Gastroesophageal sphincter (tissue), 4 donors: Measurements from ENCODE around the gene LGMN. TPM values are rescaled to one million over a fixed set of nuclear protein-coding genes. Genes with fewer than 3 reads are reported as not detected.
A peak's percentile ranks its signal among the peaks of the same experiment; 100 is the strongest.
"Not testable (repeated sequence)": the region's sequence is repeated elsewhere in the genome, so short reads cannot be mapped to it uniquely, and the experiment has no call there.

Source experiments
- ATAC-seq: fragments of 150-250 bp; one replicate; pipeline ENCODE4 v1.9.1; 2016; ENCODE audit warnings: mild to moderate bottlenecking, moderate library complexity
- H3K27ac ChIP-seq, 4 donors: fragments of 200-600 bp; sonication (generic) in 3 of 4; 1 replicate in 3 of 4; 2 replicates in 1 of 4; pipeline ENCODE4 v1.5.1; 2016 to 2019
- H3K27me3 ChIP-seq: fragments of 200-600 bp; sonication (generic); one replicate; pipeline ENCODE4 v1.5.1; 2019
- H3K36me3 ChIP-seq, 2 donors: fragments of 200-600 bp; sonication (generic); one replicate each; pipeline ENCODE4 v1.5.1; 2019; ENCODE audit warnings: control low read depth in 1 of 2
- H3K4me1 ChIP-seq, 3 donors: fragments of 200-600 bp; sonication (generic); 1 replicate in 2 of 3; 2 replicates in 1 of 3; pipeline ENCODE4 v1.5.1; 2016 to 2019; ENCODE audit warnings: control low read depth in 2 of 3
- H3K4me3 ChIP-seq, 2 donors: fragments of 200-600 bp; sonication (generic); one replicate each; pipeline ENCODE4 v1.5.1; 2019; ENCODE audit warnings: mild to moderate bottlenecking in 1 of 2, moderate library complexity in 1 of 2
- H3K9me3 ChIP-seq, 3 donors: fragments of 200-600 bp; sonication (generic); one replicate each; pipeline ENCODE4 v1.5.1; 2017 to 2019; ENCODE audit warnings: control low read depth in 2 of 3
- EP300 ChIP-seq: sonication (generic); formaldehyde crosslinking; IDR thresholded peaks from one replicate; pipeline ENCODE4 v1.6.1; 2017; ENCODE audit warnings: antibody characterized with exemption, mild to moderate bottlenecking
- POLR2A ChIP-seq, 2 donors: fragments of 450-650 bp; IDR thresholded peaks; one replicate each; pipeline ENCODE4 v1.6.1; 2017; ENCODE audit warnings: antibody characterized with exemption in 2 of 2, mild to moderate bottlenecking in 2 of 2, moderate library complexity in 1 of 2
- POLR2AphosphoS5 ChIP-seq: sonication (generic); formaldehyde crosslinking; IDR thresholded peaks from one replicate; pipeline ENCODE4 v1.6.1; 2017; ENCODE audit warnings: antibody characterized with exemption
- WGBS, 2 donors: methylation state at CpG; one replicate each; pipeline ENCODE4 v1.1.5; 2018; ENCODE audit warnings: low coverage in 1 of 2; 5-methylcytosine and 5-hydroxymethylcytosine counted together
- total RNA-seq, 4 donors: library from RNA; depleted of rRNA; stranded (reverse); fragments of >200 nt; gene quantifications; one replicate each; pipeline ENCODE4 v1.1.0, GENCODE V29; 2016
- TF ChIP-seq, protein P1 (sequence below), 4 experiments: fragments of 200-600 bp in 2 of 4; fragments of 450-650 bp in 2 of 4; sonication (generic) in 1 of 4; IDR thresholded peaks; one replicate each; pipeline ENCODE4 v1.5.1; 2017 to 2019; ENCODE audit warnings: antibody characterized with exemption in 4 of 4, mild to moderate bottlenecking in 2 of 4, moderate library complexity in 2 of 4

LGMN gene
- total RNA-seq, 4 donors from 2014 or later: 38.1 to 132 (median 91.6) TPM

DNA sequence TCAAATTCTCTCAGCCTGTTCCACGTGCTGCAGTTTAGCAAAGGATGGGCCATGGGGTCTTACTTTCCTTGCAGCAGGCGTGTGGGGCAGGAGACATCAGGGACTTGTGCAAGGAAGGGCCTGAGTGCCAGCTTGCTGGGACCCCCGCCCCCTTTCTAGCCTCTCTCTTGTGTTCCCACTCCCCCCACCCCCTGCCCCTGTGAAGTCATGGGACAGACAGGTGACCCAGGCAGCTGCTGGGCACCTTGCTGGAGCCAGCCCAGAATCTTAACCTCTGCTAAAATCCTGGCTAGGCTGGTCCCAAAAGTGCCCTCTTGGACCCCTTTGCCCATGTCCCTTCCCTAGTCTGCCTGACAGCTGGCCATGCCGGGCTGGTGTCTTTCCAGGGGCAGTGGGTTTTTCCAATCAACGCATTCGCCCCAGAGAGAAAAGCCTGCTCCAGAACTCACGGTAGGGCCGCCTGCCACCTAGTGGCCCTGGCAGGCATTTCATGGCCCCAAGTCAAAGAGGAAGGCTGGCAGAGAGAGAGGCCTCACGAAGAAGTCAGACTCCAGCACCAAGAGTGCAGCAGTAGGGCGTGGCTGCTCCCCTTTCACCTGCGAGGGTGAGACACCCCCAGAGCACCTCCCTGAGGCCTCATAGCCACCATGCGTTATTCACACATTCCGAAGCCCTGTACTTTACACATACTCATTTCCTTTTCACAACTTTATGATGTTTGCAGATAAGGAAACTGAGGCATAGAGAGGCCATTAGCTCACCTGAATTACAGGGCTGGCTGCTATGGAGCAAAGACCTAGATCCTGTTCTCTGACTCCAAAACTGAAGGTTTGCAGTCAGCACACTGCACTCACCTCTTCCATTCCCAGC, 67.4 kb downstream of the LGMN start:
- no peaks in the 10 kb centered on the region for H3K27me3 ChIP-seq
- H3K4me3 ChIP-seq: no peak overlapping the region
- peaks cover 0 to 69% of the 10 kb centered on the region in 2 donors for H3K36me3 ChIP-seq
- peak overlapping the region in 2 of 4 donors; percentile 31 to 49 for H3K27ac ChIP-seq
- H3K9me3 ChIP-seq: no peaks in the 10 kb centered on the region
- TF ChIP-seq POLR2AphosphoS5: peak; percentile 14
- no peak for TF ChIP-seq POLR2A (IDR thresholded peaks at IDR 0.05)
- TF ChIP-seq, protein P1, sequence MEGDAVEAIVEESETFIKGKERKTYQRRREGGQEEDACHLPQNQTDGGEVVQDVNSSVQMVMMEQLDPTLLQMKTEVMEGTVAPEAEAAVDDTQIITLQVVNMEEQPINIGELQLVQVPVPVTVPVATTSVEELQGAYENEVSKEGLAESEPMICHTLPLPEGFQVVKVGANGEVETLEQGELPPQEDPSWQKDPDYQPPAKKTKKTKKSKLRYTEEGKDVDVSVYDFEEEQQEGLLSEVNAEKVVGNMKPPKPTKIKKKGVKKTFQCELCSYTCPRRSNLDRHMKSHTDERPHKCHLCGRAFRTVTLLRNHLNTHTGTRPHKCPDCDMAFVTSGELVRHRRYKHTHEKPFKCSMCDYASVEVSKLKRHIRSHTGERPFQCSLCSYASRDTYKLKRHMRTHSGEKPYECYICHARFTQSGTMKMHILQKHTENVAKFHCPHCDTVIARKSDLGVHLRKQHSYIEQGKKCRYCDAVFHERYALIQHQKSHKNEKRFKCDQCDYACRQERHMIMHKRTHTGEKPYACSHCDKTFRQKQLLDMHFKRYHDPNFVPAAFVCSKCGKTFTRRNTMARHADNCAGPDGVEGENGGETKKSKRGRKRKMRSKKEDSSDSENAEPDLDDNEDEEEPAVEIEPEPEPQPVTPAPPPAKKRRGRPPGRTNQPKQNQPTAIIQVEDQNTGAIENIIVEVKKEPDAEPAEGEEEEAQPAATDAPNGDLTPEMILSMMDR (IDR thresholded peaks at IDR 0.05): peak in 3 of 4 experiments; percentile 92 to 95 (median 93)
- TF ChIP-seq EP300: no peak
- peak; percentile 60 for ATAC-seq
- H3K4me1 ChIP-seq: peaks cover 0 to 14% (median 0%) of the 10 kb centered on the region in 3 donors
- 82% methylated on average over 2 of the region's 13 CpGs; no CpG with 5 or more reads in 1 of the 2 donors for WGBS, 2 donors

GRCh38 chr14:92680330-92680729, 68.1 kb downstream of the LGMN start:
- Histone ChIP-seq H3K4me1 (peaks cover 0 to 14% (median 0%) of the 10 kb centered on the region in 3 donors), H3K27ac (peak overlapping the region in 1 of 4 donors; percentile 49), H3K36me3 (peaks cover 0 to 68% of the 10 kb centered on the region in 2 donors)
- WGBS, 2 donors: 81% methylated on average over 2 of the region's 4 CpGs; no CpG with 5 or more reads in 1 of the 2 donors
- not testable (repeated sequence) for H3K27me3 ChIP-seq, H3K4me3 ChIP-seq, ATAC-seq, H3K9me3 ChIP-seq

DNA sequence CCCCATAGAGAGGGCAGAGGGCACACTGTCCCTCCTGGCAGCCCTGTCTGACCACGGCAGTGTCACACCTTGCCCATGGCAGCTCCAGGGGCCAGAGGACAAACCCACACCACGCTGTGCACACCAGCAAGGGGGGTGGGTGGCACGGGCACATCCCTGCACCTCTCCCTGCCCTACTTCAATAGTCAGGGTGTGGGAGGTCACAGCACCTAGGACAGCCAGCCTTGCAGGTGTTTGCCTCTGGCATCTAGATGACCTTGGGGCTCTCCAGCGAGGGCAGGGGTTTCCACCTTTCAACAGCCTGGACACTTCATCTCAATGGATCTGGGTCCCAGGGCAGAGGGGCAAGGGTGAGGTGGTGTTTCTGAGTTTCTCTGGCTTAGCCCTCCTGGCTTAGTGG, 69.2 kb downstream of the LGMN start:
- H3K27ac ChIP-seq: no peak overlapping the region

DNA sequence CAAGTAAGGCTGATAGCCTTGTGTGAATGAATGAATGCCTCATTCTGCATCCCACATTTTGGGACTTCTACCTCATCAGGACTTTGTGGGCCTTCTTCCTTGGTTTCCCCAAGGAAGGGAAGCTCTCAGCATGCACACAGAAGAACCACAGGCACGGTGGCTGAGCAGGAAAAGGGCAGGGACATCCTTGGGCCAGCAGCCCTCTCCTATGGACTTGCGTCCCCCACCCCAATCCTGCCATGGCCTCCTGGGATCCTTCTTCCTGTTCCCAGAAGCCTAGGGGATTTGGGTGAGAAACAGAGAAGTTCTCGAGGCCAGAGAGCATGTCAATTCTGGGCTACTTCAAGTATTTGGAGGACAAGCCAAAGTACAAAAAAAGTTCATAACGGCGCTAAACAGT, 69.7 kb downstream of the LGMN start:
- Histone ChIP-seq H3K9me3 (no peaks in the 10 kb centered on the region), H3K4me1 (peaks cover 0 to 15% (median 0%) of the 10 kb centered on the region in 3 donors), H3K27me3 (no peaks in the 10 kb centered on the region), H3K4me3 (no peak overlapping the region), H3K36me3 (peaks cover 0 to 66% of the 10 kb centered on the region in 2 donors), H3K27ac (no peak overlapping the region)
- ATAC-seq: no peak
- TF ChIP-seq, protein P1 (IDR thresholded peaks at IDR 0.05): no peak
- TF ChIP-seq EP300 (no peak), POLR2AphosphoS5 (no peak), POLR2A (IDR thresholded peaks at IDR 0.05) (no peak)
- 90 to 92% methylated on average over 2 to 3 of the region's 5 CpGs for WGBS, 2 donors

More for the DNA sequence above, 69.2 kb downstream of the LGMN start:
- ATAC-seq: no peak
- no peak for TF ChIP-seq POLR2A (IDR thresholded peaks at IDR 0.05)
- no peak for TF ChIP-seq POLR2AphosphoS5
- no peak for TF ChIP-seq EP300
- TF ChIP-seq, protein P1 (IDR thresholded peaks at IDR 0.05): no peak
- H3K4me3 ChIP-seq: no peak overlapping the region
- H3K4me1 ChIP-seq: peaks cover 0 to 15% (median 0%) of the 10 kb centered on the region in 3 donors
- no peaks in the 10 kb centered on the region for H3K9me3 ChIP-seq
- peaks cover 0 to 61% of the 10 kb centered on the region in 2 donors for H3K36me3 ChIP-seq
- H3K27me3 ChIP-seq: no peaks in the 10 kb centered on the region
- no CpG with 5 or more reads among the region's 4 CpGs for WGBS, 2 donors

- Histone ChIP-seq H3K27me3 (no peaks in the 10 kb centered on the region), H3K9me3 (no peaks in the 10 kb centered on the region), H3K4me3 (no peak overlapping the region), H3K36me3 (peaks cover 0 to 72% of the 10 kb centered on the region in 2 donors), H3K27ac (no peak overlapping the region), H3K4me1 (peaks cover 0 to 15% (median 0%) of the 10 kb centered on the region in 3 donors)
- TF ChIP-seq, protein P1 (IDR thresholded peaks at IDR 0.05): no peak
- TF ChIP-seq POLR2A (IDR thresholded peaks at IDR 0.05): no peak
- TF ChIP-seq EP300: no peak
- TF ChIP-seq POLR2AphosphoS5: no peak
- 89 to 100% methylated on average over 1 to 2 of the region's 2 CpGs for WGBS, 2 donors
- ATAC-seq: no peak
Measured at GRCh38 chr14:92677955-92678354, 70.5 kb downstream of the LGMN start.
